Measurements from ENCODE around the gene TTC16. TPM values are rescaled to one million over a fixed set of nuclear protein-coding genes. Genes with fewer than 3 reads are reported as not detected.

TTC16 gene
- total RNA-seq, 1 donor = not detected

DNA sequence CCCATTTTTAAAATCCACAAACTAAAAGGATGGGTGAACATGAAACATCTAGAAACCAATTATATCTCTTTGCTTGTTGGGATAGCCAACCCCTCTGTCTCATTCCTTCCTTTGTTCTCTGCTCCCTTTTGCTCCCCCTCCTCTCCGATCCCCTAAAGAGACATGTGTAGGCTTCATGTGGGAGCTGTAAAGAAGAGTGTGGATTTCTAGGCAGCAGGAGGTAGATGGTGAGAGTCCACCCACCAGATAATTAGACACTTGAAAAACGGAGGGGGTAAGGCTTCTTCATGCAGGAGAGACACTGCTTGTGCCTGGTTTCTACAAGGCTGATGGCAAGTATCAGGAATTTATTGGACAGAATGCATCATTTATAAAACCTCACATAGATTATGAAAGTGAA is 36.4 kb upstream of the TTC16 start:
- no peak overlapping the region for H3K4me3 ChIP-seq (ENCODE audit: low read depth, low read length)
- DNase-seq (ENCODE audit: low read depth) = no peak
- TF ChIP-seq, protein P1, sequence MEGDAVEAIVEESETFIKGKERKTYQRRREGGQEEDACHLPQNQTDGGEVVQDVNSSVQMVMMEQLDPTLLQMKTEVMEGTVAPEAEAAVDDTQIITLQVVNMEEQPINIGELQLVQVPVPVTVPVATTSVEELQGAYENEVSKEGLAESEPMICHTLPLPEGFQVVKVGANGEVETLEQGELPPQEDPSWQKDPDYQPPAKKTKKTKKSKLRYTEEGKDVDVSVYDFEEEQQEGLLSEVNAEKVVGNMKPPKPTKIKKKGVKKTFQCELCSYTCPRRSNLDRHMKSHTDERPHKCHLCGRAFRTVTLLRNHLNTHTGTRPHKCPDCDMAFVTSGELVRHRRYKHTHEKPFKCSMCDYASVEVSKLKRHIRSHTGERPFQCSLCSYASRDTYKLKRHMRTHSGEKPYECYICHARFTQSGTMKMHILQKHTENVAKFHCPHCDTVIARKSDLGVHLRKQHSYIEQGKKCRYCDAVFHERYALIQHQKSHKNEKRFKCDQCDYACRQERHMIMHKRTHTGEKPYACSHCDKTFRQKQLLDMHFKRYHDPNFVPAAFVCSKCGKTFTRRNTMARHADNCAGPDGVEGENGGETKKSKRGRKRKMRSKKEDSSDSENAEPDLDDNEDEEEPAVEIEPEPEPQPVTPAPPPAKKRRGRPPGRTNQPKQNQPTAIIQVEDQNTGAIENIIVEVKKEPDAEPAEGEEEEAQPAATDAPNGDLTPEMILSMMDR (IDR thresholded peaks at IDR 0.05; ENCODE audit: insufficient read depth, low read depth, low read length) = no peak

DNA sequence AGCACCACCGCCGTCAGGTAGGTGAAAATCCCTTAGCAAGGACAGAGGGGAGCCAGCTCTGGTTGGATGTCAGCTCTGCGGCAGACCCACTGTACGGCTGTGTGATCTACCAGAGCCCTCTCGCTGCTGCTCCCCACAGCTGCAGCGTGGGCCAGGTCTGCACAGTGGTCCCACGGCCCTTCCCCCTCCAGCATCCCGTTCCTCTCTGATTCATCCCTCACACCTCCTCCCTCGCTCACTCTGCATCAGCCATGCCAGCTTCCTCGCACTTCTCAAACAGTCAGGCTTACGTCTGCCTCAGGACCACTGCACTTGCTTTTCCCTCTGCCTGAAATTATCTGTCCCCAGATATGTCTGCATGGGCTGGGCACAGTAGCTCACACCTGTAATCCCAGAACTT is 35.7 kb upstream of the TTC16 start:
- TF ChIP-seq, protein P1 (IDR thresholded peaks at IDR 0.05; ENCODE audit: insufficient read depth, low read depth, low read length) = no peak
- no peak for DNase-seq (ENCODE audit: low read depth)
- H3K4me3 ChIP-seq (ENCODE audit: low read depth, low read length) = no peak overlapping the region

DNA sequence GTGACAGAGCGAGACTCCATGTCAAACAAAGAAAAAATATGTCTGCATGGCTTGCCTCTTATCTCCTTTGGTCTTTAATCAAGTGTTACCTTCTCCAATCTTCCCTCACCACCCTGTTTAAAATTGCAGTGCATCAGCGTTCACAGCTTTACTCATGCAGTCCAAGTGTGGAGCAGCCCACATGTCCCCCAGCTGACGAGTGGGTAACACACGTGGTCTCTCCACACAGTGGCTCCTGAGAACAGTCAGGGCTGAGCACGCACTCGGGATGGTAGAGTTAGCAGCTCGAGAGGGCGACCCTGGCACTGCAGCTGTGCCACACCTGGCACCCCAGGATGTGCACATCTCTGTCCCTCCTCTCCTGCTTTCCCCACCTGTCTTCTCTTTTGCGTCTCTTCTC is 35.0 kb upstream of the TTC16 start:
- TF ChIP-seq, protein P1 (IDR thresholded peaks at IDR 0.05; ENCODE audit: insufficient read depth, low read depth, low read length) = no peak
- no peak overlapping the region for H3K4me3 ChIP-seq (ENCODE audit: low read depth, low read length)
- DNase-seq (ENCODE audit: low read depth) = no peak

DNA sequence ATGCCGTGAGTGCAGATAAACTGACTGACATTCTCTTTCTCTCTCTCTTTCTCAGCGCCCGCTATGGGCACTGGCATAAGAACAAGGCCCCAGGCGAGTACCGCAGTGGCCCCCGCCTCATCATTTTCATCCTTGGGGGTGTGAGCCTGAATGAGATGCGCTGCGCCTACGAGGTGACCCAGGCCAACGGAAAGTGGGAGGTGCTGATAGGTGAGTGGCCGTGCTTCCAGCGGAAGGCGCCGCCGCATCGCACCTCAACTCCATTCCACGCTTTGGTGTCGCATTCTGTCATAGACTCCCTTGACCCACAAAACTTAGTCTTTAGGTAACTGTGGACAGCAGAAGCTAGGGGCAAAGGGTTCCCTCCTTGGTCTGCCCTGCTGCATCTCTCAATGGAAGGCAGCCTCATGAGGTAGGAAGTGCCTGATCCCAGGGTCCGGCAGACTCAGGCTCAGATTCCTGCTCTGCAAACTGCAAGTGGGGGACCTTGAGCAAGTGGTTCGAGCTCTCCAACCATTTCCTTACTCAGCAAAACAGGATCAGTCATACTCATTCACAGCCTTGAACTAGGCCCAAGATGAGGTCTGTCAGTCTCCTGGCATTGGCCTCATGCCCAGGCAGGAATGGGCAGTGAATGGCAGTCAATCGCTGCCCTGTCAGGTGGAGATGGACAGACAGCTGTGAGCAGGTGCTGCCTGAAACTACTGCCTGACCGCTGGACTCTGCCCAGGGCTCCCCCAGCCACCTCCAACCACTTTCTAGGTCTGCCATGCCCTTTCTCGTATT is 33.3 kb upstream of the TTC16 start:
- no peak for DNase-seq (ENCODE audit: low read depth)
- H3K4me3 ChIP-seq (ENCODE audit: low read depth, low read length) = no peak overlapping the region
- TF ChIP-seq, protein P1 (IDR thresholded peaks at IDR 0.05; ENCODE audit: insufficient read depth, low read depth, low read length) = no peak

DNA sequence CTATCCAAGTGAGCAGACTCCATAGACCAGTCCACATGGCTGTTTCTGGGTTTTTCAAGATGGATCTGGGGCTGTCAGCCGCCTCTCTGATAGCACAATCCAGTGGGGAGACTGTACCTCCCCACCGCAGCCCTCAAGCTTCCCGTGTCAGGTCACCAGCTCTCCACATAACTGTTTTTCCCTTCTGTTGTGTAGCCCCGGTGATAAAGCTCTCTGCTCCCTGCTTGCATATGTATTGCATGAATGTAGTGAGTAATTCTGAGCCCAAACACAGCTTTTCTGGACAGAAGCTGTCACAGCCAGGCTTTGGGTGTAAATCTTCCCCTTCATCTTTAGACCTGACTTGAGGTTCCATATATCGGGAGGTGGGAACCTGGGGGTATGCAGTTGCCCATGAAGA is 32.2 kb upstream of the TTC16 start:
- DNase-seq (ENCODE audit: low read depth) = peak; percentile 30
- TF ChIP-seq, protein P1 (IDR thresholded peaks at IDR 0.05; ENCODE audit: insufficient read depth, low read depth, low read length) = no peak
- no peak overlapping the region for H3K4me3 ChIP-seq (ENCODE audit: low read depth, low read length)

DNA sequence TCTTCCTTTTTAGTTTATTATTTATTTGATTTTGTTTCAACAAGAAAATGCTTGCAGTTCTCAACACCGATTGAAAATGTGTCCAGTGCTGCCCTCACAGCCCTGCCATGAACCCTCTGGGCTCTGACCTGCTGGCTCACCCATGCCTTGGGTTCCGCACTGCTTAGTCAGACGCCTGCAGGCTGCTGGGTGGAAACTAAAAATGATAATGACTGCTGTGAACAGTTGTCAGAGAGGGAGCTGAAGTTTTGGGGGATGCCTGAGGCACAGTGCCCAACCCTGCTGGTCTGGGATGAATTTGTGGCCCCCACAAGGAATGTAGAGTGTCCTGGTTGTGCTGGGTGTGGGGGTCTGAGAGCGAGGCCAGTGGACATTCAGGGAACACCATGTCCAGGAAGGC is 31.3 kb upstream of the TTC16 start:
- no peak for DNase-seq (ENCODE audit: low read depth)
- TF ChIP-seq, protein P1 (IDR thresholded peaks at IDR 0.05; ENCODE audit: insufficient read depth, low read depth, low read length) = no peak
- H3K4me3 ChIP-seq (ENCODE audit: low read depth, low read length) = no peak overlapping the region
